Hepatocyte (in vitro differentiated cells): ENCODE measurements around the gene ERICH4.

Experiments
- EZH2 ChIP-seq: fragments of 200-600 bp; sonication (generic); IDR thresholded peaks from 2 replicates; pipeline ENCODE4 v1.6.1; 2016; ENCODE audit warnings: antibody characterized with exemption, mild to moderate bottlenecking, borderline replicate concordance
- TF ChIP-seq, protein P1 (sequence below): fragments of 200-600 bp; sonication (generic); IDR thresholded peaks from 2 replicates; pipeline ENCODE4 v1.5.1; 2016; ENCODE audit warnings: antibody characterized with exemption, mild to moderate bottlenecking; ENCODE audit not compliant: poor library complexity

DNA sequence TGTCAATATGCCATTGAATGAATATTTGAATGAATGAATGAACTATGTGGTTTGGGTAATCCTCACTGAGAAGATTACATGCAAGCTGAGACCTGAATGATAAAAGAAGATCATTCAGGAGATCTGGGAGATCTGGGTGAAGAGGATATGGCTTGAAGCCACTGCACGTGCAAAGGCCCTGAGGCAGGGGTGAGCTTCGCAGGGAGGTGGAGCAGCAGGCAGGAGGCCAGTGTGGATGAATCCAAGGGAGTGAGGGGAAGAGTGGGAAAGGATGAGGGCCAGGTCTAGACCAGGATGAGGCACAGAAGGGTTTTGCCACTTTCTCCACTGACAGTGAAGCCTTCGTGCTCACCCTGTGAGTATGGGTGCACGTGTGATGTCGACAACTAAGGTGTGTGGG is 49.9 kb downstream of the ERICH4 start:
- TF ChIP-seq, protein P1, sequence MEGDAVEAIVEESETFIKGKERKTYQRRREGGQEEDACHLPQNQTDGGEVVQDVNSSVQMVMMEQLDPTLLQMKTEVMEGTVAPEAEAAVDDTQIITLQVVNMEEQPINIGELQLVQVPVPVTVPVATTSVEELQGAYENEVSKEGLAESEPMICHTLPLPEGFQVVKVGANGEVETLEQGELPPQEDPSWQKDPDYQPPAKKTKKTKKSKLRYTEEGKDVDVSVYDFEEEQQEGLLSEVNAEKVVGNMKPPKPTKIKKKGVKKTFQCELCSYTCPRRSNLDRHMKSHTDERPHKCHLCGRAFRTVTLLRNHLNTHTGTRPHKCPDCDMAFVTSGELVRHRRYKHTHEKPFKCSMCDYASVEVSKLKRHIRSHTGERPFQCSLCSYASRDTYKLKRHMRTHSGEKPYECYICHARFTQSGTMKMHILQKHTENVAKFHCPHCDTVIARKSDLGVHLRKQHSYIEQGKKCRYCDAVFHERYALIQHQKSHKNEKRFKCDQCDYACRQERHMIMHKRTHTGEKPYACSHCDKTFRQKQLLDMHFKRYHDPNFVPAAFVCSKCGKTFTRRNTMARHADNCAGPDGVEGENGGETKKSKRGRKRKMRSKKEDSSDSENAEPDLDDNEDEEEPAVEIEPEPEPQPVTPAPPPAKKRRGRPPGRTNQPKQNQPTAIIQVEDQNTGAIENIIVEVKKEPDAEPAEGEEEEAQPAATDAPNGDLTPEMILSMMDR = no peak
- no peak for TF ChIP-seq EZH2
